DLD1 (cell line): ENCODE measurements around the gene ERGIC1.
"Not testable (repeated sequence)": the region's sequence is repeated elsewhere in the genome, so short reads cannot be mapped to it uniquely, and the experiment has no call there.

Experiments
- in situ Hi-C: cut with HindIII; loops from 2 replicates; pipeline ENCODE4 v1.10.0; 2017; ENCODE audit warnings: low sequenced_read_pairs

The ERGIC1 gene

GRCh38 chr5:172800088-172800551 is 33.9 kb upstream of the ERGIC1 start:
- in situ Hi-C loops = no loop called here

- in situ Hi-C loops = no loop called here
Observed at GRCh38 chr5:172801179-172801671, 32.8 kb upstream of the ERGIC1 start.

- in situ Hi-C loops = no loop called here
Observed at GRCh38 chr5:172802112-172802511, 31.9 kb upstream of the ERGIC1 start.

GRCh38 chr5:172802567-172803176 is 31.4 kb upstream of the ERGIC1 start:
- in situ Hi-C loops = no loop called here

- in situ Hi-C loops = no loop called here
Observed at GRCh38 chr5:172805018-172805683, 28.9 kb upstream of the ERGIC1 start.

- in situ Hi-C loops = no loop called here
Observed at GRCh38 chr5:172805736-172806255, 28.3 kb upstream of the ERGIC1 start.

GRCh38 chr5:172806897-172807672 is 27.0 kb upstream of the ERGIC1 start:
- in situ Hi-C loops = no loop called here

- in situ Hi-C loops = no loop called here
Observed at GRCh38 chr5:172807766-172808311, 26.2 kb upstream of the ERGIC1 start.

GRCh38 chr5:172809774-172810173 is 24.3 kb upstream of the ERGIC1 start:
- in situ Hi-C loops = no loop called here

- in situ Hi-C loops = not testable (repeated sequence)
Observed at GRCh38 chr5:172810996-172811395, 23.1 kb upstream of the ERGIC1 start.

GRCh38 chr5:172815631-172816030 is 18.4 kb upstream of the ERGIC1 start:
- in situ Hi-C loops = no loop called here

GRCh38 chr5:172816925-172817562 is 17.0 kb upstream of the ERGIC1 start:
- in situ Hi-C loops = no loop called here

GRCh38 chr5:172817664-172818063 is 16.4 kb upstream of the ERGIC1 start:
- in situ Hi-C loops = no loop called here

- in situ Hi-C loops = no loop called here
Observed at GRCh38 chr5:172818081-172818480, 16.0 kb upstream of the ERGIC1 start.

GRCh38 chr5:172819569-172819968 is 14.5 kb upstream of the ERGIC1 start:
- in situ Hi-C loops = no loop called here

- in situ Hi-C loops = no loop called here
Observed at GRCh38 chr5:172820046-172820767, 13.8 kb upstream of the ERGIC1 start.

GRCh38 chr5:172821340-172821985 is 12.6 kb upstream of the ERGIC1 start:
- in situ Hi-C loops = no loop called here

- in situ Hi-C loops = no loop called here
Observed at GRCh38 chr5:172823840-172824362, 10.2 kb upstream of the ERGIC1 start.

- in situ Hi-C loops = no loop called here
Observed at GRCh38 chr5:172825610-172826204, 8.3 kb upstream of the ERGIC1 start.
